Myocyte (in vitro differentiated cells): ENCODE results near the gene ZDHHC24. TPM values are rescaled to one million over a fixed set of nuclear protein-coding genes. Genes with fewer than 3 reads are reported as not detected.
"Not testable (repeated sequence)": the region's sequence is repeated elsewhere in the genome, so short reads cannot be mapped to it uniquely, and the experiment has no call there.

ENCODE experiments used
- DNase-seq: peaks from one replicate; pipeline ENCODE4 v3.0.0-alpha.2; 2012; ENCODE audit warnings: low read depth
- total RNA-seq: library from RNA; depleted of rRNA; stranded (reverse); fragments of >200 nt; gene quantifications from 2 replicates; pipeline ENCODE4 v1.2.3, GENCODE V29; 2014

The ZDHHC24 gene
- total RNA-seq, 1 donor from 2014 or later, result 15.7 TPM

DNA sequence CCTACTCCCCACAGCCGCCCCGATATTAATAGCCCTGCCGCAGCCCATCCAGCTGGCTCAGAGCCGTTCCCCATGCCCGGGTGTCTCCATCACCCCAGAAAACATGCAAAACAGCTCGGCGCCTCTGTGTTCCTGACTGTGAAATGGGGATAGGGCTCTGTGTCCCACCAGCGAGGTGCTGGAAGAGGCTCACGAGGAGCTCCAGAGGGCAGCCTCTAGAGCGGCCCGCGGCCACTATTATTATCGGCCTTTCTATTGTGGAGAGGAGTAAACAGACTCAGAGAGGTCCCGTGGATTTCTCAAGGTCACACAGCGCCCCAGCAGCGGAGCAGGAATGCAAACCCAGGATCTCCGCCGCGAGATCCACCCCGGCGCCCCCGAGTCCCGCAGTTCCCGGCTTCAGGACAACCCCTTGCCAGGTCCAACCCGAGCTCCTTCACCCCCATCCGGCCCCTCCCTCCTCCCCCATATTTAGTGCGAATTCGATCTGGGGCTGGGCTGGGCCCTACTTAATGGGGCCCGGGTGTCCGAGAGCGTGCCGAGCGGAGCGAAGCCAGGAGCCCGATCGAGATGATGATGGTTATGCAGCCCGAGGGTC lies 619 bp upstream of the ZDHHC24 start, which contains the start of gene ACTN3:
ACTN3 (plus strand) TSS at position 536 of the 598 bp plus-strand sequence; CDS start at position 571, 35 bp downstream.
- peak; percentile 53 for DNase-seq

DNA sequence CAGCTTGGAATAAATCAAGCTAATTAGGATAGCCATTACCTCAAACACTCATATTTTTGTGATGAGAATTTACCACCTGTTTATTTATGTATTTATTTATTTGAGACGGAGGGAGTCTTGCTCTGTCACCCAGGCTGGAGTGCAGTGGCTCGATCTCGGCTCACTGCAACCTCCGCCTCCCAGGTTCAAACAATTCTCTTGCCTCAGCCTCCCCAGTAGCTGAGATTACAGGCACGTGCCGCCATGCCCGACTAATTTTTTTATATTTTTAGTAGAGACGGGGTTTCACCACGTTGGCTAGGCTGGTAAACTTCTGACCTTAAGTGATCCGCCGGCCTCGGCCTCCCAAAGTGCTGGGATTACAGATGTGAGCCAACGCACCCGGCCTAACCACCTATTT lies 896 bp downstream of the ZDHHC24 start:
- DNase-seq, result not testable (repeated sequence)

DNA sequence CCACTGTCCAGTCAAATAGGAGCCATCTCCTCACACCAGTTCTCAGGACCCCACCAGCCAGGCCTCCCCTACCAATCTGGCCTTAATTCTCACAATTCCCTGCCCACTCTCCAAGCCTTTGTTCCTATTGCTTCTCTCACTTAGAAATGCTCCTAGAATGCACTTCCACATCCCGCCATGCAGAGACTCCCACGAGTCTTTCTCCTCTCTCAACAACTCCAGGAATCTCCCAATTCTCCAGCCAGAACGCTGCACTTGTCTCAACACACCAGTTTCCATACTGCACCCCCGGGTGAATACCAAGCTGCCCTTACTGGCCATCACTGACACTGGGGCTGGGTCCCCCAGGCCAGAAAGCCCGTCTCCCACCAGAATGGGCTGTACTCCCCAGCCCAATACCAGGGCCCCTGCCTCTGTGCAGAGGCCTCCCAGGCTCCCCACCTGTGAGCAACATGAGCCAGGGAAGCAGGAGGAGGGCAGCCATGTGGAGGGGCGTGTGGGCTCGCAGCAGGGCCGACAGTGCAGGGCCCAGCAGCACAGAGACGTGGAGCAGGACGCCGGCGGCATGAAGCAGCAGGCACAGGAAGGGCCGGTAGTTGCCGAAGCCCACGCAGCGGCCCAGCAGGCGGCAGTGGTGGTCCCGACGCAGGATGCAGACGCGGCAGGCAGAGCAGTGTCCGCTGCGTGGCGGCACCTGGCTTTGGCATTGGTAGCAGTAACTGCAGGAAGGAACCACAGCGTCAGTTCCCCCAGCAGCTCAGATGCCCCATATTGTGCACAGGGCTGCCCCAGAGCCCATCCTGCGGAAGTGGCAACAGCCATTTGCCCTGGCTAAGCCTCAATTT lies 2.4 kb downstream of the ZDHHC24 start:
- DNase-seq, result no peak

DNA sequence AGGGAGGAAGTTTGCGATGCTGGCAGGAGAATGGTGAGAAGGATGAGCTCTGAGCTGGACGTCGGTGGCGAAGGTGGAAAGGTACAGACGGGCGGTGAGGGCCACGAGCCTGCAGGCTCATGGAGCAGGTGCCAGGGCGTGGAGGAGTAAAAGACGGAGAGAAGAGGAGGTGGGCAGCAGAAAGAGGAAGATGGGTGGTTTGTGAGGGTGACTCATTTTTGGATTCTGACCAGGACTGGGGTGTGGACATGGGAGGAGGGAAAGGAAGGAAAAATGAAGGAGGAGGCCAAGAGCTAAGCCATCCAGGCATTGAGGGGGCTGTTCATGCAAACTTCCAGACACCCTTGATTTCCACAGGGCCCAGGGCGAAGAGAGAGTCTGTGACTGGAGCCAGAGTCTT lies 3.5 kb downstream of the ZDHHC24 start:
- DNase-seq, result peak; percentile 5

DNA sequence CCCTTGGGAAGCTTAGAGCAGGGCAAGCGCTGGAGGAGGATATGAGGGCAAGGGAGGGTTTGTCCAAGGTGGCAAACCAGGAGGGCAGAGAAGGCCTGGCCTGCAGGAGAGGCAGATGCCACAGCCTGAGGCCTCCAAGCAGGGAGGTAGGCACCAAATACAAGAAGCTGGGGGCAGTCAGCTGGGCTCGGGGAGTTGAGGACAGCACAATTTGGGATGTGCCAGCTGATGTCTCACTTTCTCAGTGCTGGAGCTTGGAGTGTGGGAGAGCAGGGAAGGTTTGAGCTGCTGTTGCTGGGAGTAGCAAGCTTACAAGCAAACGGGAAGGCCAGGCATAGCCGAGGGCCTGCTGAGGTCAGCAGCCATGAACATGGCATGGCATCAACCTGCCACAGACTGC lies 4.0 kb downstream of the ZDHHC24 start:
- DNase-seq, result no peak

DNA sequence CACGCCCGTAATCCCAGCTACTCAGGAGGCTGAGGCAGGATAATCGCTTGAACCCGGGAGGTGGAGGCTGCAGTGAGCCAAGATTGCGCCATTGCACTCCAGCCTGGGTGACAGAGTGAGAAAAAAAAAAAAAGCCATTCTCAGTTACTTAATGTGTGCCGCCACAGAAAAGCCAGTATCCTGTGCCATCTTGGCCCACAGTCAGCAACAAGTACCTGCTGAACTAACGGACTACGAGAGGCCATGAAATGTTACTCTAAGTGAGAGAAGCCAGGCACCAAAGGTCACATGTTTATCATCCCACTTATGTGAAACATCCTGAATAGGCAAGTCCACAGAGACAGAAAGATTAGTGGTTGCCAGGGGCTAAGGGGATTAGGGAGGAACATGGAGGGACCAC lies 5.2 kb downstream of the ZDHHC24 start:
- DNase-seq, result not testable (repeated sequence)

DNA sequence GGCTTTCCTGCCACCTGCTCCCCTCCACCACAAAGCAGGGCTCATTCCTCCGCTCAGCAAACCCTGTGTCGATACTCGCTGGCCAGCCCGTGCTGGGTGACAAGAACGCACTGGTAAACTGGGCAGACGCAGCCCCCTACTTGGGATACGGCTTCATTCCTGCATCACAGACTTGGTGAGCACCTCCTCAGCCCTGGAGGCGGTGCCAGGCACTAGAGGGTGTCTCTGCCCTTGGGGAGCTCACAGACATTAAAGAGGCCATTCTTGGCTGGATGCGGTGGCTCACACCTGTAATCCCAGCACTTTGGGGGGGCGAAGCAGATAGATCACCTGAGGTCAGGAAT lies 6.0 kb downstream of the ZDHHC24 start:
- no peak for DNase-seq

DNA sequence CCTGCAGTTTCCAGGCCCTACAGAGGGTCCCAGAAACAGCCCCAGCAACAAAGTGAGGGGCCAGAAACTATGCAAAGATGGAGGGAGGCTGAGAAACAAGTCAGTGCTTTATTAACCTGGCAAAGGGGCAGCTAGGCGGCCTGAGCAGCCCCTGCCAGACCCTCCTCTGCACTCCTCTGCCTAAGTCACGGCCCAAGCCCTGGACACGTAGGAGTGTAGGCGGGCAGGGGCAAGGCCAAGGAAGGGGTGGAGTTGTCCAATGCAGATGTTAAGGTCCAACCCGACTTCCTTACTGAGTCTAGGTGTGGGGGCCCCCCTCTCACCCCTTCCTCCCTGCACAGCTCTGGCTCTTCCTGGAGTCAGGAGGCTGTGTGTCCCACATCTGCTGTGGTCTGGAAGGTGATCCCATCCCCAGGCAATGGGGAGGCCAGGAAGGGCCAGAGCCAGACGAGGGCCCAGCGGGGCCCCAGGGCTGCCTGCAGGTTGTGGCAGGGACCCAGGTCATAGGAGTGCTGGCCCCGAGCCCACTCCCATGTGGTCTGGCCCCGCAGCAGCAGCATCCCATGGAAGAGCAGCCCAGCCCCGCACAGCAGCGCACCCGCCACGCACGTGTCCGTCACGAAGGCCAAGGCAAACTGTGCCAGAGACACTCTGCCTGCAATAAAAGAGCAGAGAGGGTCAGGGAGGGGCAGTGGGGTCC lies 6.5 kb downstream of the ZDHHC24 start:
- no peak for DNase-seq

DNA sequence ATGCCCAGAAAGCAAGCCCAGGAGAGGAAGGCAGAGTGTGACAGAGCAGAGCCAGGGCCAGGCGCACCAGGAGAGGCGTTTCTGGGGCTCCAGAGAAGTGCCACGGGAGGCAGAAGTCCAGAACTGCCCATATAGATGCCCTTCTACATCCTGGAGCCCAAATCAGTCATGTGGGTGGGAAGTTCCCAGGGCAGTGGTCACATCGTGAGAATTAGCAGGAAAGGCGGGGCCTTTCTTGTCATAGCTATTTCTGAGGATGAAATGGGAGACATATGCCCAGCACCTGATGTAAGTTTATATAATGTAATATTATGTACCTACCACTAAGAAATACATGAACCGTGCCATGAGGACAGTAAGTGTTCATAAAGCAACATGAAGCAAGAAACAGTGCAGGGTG lies 13.1 kb downstream of the ZDHHC24 start:
- DNase-seq, result no peak

DNA sequence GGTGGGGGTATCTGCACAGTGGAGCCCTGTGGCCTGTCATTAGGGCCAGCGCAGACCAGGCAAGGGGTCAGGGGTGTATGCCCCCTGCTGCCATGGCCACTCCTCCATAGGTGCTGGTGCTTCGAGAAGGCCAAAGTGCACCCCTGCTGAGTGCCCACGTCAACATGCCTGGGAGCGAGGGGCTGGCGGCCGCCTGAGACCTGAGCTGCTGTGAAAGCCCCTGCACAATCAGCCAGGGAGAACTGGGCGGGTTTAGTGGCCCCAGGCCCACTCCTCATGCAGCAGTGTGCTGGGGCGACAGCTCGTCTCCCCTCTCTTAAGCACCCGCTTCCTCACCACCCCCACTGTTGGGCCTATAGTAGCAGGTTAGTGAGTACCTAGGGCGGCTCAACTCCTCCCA lies 14.0 kb downstream of the ZDHHC24 start:
- DNase-seq, result no peak

DNA sequence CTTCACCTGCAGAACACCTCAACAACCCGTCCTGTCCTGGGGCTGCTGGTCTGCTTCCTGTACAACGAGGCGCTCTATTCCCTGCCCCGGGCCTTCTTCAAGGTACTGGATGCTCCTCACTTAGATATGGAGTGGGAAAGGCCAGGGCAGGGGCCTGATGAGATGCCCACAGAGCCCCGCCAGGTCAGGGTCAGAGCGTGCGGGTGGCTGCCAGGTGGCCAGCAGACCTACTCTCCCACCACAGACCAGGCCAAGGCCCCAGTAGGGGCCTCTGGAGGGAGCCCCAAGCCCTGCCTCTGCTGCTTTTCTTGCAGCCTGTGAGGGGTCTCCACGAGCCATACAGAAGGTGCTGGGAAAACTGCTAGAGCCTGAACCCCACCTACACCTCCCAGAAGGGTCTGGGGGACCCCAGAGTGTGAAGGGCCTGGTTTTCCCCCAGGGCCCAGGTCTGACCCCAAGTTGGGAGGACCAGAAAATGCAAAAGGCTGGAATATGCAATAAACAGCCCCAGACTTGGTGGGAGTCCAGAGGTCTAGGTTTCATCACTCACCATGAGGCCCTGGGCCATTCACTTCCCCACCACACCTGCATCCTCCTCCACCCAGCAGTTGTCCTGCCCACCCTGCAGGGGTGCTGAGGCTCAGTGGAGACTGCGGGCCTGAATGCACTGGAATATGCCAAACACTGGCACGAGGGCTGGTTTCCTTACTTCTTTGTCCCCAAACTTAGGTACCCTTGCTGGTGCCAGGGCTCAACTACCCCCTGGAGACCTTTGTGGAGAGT lies 14.7 kb downstream of the ZDHHC24 start:
- DNase-seq, result no peak

DNA sequence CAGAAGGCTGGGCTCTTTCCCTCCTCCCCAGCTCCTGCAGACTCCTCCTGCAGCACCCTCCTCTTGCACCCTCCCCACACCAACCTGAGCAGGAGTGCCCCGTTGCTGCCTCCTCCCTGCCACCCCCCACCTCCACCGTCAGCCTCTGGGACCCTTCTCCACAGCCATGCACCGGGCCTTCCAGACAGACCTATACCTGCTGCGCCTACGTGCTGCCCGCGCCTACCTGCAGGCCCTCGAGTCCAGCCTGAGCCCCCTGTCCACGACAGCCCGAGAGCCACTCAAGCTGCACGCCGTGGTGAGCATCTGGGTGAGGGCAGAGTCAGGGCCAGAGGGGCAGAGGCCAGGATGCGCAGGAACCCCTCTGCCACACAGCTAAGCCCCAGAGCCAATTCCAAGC lies 16.2 kb downstream of the ZDHHC24 start:
- no peak for DNase-seq

DNA sequence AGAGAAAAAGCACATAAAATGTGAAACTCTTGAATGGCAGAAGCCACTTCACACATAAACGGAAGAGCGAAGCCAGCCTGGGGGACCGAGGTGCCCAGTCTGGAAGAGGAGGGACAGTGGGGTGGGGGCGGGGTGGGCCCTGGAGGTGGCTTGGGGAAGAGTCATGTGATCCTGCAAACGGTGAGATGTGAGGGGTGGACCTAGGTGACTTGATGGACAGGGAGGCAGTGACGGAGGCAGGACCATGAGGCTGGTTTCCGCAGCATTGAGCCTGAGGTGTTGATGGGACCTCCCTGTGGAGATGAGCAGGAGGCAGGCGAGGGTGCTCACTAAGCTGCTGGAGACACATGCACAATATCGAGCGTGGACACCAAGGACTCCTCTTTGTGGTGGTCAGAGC lies 16.8 kb downstream of the ZDHHC24 start:
- no peak for DNase-seq

DNA sequence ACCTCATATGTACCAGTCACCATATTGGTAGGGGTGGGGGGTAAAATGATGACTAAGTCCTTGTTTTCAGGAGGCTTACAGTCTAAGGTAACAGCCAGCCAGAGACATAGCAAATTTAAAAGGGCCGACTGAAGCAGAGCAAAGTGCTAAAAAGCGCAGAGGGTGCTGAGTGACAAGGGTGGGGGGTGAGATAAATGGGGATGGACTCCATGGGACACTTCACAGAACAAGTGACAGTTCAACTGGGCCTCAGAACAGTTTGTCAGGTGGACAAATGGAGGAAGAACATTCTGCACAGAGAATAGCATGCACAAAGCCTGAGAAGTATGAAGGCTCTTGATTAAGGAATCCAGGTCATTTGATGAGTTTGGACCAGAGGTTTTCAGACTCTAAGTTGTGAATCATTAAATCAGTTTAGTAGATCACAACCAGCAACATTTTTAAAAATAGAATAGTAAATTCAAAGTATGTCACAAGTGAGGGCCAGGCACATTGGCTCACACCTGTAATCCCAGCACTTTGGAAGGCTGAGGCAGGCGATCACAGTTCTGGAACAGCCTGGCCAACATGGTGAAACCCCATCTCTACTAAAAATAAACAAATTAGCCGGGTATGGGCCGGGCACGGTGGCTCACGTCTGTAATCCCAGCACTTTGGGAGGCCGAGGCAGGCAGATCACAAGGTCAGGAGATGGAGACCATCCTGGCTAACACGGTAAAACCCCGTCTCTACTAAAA lies 21.4 kb downstream of the ZDHHC24 start:
- DNase-seq, result no peak

DNA sequence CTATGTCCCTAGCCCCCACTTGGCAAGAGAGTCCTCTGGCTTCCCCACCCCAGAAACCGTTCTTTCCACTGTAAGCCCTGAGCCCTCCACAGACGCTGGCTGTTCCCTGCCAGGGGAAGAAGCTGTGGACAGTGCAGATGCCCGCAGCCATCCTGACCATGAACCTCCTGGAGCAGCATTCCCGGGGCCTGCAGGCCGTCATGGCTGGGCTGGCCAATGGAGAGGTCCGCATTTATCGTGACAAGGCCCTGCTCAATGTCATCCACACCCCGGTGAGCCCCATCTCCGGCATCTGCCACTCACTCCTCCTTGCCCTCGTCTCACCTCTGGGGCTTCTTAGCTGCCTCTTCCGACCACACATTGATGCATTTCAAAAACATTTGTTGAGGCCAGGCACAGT lies 22.2 kb downstream of the ZDHHC24 start:
- DNase-seq, result no peak

DNA sequence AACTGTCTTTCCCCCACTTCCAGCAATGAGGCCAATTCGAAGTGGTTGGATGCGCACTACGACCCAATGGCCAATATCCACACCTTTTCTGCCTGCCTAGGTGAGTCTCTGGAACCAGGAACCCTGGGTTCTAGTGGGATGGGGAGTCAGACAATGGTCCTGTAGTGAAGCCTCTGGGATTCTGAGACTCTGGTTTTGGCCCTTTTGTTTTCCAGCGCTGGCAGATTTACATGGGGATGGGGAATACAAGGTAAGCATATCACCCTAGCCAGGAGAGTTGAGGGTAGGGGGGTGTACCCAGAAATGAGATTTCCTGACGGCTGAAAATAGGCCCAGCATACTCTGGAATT lies 34.9 kb downstream of the ZDHHC24 start:
- DNase-seq, result no peak

DNA sequence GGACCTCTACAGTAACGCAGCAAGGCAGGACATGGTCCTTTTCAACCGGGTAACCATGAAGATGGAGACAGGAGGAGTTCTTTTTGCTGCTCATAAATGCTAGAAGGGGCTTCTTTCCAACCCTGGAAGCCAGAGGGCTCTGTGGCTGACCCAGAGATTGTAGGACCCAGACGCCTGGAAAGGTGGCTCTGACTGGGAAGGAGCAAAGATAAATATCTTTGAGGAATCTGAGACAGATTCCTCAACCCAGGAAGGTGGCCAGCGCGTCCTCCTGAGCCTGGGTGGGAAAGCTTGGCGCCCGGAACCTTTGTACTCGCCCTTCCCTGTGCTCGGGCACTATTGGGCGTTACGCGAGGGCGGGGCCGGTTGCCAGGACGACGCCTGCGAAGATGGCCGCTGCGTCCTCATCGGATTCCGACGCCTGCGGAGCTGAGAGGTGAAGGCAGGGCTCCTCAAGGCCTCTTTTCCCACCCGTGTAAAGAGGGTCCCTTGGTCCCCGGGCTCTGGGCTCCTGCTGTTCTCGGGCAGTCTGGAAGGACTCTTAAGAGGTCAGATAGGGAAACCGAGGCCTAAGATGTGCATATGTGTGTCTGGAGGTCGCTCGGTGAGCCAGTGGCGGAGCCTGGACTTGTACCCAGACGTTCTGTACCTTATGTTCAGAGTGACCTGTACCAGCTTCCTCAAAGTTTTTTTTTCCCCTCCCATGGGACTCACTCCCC lies 35.4 kb downstream of the ZDHHC24 start, which contains the start of gene BBS1:
BBS1 (plus strand) TSS at position 365 of the 719 bp plus-strand sequence; CDS start at position 390, 25 bp downstream.
- peak; percentile 81 for DNase-seq

DNA sequence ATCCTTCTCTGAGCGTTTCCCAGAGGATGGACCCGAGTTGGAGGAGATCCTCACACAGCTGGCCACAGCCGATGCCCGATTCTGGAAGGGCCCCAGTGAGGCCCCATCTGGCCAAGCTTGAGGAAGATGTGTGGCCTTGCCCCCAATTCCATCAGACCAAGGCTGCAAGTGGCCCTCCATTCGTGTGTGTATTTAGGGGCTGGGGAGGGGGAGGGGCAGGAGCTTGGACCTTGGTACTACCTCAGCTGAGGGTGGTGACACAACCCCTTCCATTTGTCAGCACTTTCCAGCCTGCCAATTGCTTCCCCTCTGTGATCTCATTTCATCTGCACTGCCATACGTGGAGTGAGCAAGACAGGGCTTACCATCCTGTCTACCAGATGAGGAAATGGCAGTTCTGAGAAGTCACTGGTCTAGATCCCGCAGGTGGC lies 36.7 kb downstream of the ZDHHC24 start:
- no peak for DNase-seq

DNA sequence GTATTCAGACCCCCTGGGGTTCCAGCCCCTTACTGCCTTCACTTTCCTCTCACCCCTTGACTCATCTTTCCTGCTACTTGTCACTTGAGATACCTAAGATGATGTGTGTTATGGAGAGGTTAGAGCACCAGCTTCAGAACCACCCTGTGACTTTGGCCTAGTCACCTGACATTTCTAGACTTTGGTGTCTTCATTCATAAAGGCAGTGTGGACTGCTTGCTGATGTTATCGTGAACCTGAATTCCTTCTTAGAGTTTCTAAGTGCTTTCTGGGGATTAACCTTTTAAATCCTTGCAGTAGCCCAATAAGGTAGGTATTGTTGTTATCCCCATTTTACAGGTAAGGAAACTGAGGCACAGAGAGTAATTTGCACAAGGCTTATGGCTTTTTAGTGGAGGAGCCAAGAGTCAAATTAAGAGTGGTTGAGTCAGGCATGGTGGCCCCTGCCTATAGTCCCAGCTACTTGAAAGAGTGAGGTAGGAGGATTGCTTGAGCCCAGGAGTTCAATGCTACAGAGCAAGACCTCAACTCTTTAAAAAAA lies 40.5 kb downstream of the ZDHHC24 start:
- DNase-seq, result no peak

DNA sequence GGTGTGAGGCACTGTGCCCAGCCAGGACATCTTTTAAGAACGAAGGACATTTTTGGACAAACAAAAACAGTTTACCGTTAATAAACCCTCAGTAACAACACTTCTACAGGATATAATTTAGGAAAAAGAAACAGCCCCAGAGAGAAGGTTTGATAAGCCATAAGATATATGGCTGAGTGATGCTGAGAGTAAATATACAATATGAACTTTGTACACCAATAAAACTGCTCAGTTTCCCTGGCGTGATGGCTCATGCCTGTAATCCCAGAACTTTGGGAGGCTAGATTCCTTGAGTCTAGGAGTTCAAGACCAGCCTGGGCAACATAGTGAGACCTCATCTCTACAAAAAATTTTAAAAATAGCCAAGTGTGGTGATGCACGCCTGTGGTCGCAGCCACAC lies 47.3 kb downstream of the ZDHHC24 start:
- no peak for DNase-seq
